AG04449 (cell line): ENCODE results near the gene FAM241A.

Source experiments
- CTCF ChIA-PET: fragments of 350-600 bp; formaldehyde crosslinking; extraction: SDS; loops from one replicate; lab custom pipeline; 2021; ENCODE audit warnings: antibody characterized with exemption; lab: Yijun Ruan, JAX
- POLR2A ChIA-PET: fragments of 400-600, 350-600 bp; formaldehyde crosslinking; extraction: SDS; loops from one replicate; lab custom pipeline; 2020; ENCODE audit warnings: antibody characterized with exemption, inconsistent platforms; lab: Yijun Ruan, JAX
- DNase-seq: peaks from one replicate; pipeline ENCODE4 v3.0.0-alpha.2; 2010; ENCODE audit warnings: low read depth, low spot score
- H3K4me3 ChIP-seq: 2 replicates; pipeline ENCODE4 v1.5.1; 2011; ENCODE audit warnings: low read depth, mild to moderate bottlenecking, control low read depth, low read length
- TF ChIP-seq, protein P1 (sequence below): IDR thresholded peaks from one replicate; pipeline ENCODE4 v1.5.1; 2011; ENCODE audit warnings: mild to moderate bottlenecking, moderate library complexity, low read length, control low read depth, inconsistent platforms; ENCODE audit not compliant: insufficient read depth; ENCODE audit errors: missing control alignments

FAM241A gene

DNA sequence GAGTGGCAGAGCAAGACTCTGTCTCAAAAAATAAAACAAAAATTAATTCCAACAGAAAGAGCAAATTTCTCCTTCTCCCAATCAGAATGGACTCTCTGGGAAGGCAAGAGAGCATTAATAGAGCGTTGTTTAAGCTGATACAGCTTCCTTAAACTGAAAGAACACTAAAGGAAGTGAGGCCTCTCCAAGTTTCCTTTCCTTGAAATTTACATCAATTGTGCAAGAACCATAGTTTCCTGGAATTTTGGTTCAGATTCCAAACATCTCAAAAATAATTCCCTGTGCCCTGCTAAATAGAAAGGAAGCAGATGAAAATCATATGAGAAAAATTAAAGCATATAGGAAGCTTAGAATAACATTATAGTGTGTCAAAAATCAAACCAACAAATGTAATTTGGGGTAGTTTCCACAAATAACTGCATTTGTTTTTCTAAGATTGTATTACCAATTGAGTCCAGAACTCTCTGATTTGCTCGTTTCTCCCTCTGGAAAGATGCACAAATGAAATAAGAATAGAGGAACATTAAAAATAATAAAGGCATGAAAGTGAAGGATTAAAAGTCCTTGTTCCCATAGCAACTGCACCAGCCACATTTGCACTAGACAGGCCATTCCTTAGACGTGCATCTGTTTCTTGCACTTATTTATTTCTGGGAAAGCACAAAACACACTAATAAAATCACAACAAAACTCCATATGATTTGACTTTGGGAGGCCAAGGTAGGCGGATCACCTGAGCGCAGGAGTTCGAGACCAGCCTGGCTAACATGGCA is 3.7 kb upstream of the FAM241A start:
- POLR2A ChIA-PET = no interaction called here
- TF ChIP-seq, protein P1, sequence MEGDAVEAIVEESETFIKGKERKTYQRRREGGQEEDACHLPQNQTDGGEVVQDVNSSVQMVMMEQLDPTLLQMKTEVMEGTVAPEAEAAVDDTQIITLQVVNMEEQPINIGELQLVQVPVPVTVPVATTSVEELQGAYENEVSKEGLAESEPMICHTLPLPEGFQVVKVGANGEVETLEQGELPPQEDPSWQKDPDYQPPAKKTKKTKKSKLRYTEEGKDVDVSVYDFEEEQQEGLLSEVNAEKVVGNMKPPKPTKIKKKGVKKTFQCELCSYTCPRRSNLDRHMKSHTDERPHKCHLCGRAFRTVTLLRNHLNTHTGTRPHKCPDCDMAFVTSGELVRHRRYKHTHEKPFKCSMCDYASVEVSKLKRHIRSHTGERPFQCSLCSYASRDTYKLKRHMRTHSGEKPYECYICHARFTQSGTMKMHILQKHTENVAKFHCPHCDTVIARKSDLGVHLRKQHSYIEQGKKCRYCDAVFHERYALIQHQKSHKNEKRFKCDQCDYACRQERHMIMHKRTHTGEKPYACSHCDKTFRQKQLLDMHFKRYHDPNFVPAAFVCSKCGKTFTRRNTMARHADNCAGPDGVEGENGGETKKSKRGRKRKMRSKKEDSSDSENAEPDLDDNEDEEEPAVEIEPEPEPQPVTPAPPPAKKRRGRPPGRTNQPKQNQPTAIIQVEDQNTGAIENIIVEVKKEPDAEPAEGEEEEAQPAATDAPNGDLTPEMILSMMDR = no peak
- DNase-seq = no peak
- CTCF ChIA-PET = no interaction called here
- no peak overlapping the region for H3K4me3 ChIP-seq

DNA sequence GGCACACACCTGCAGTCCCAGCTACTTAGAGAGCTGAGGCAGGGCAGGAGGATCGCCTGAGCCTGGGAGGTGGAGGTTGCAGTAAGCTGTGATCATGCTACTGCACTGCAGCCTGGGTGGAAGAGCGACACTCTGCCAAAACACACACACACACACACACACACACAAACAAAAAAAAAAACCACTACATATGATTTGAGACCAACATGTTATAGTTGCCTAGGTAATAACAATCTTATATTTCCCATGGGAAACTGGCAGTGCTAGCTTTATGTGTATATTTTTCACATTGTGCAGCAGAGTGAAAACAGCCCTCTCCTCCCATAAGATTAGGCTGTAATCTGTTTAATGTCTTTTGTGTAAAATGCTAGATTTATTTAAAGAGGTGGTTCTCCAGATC is 3.1 kb upstream of the FAM241A start:
- ChIA-PET POLR2A (no interaction called here), CTCF (interaction anchor here (1.2 kb wide), 1 partner anchor 8 kb away, joined by 3 read pairs; no protein-coding TSS in a partner anchor)
- no peak overlapping the region for H3K4me3 ChIP-seq
- TF ChIP-seq, protein P1 = no peak
- DNase-seq = no peak

GRCh38 chr4:112143781-112144180 is 1.5 kb upstream of the FAM241A start:
- POLR2A ChIA-PET = no interaction called here
- H3K4me3 ChIP-seq = no peak overlapping the region
- CTCF ChIA-PET = no interaction called here
- TF ChIP-seq, protein P1 = no peak
- DNase-seq = no peak

DNA sequence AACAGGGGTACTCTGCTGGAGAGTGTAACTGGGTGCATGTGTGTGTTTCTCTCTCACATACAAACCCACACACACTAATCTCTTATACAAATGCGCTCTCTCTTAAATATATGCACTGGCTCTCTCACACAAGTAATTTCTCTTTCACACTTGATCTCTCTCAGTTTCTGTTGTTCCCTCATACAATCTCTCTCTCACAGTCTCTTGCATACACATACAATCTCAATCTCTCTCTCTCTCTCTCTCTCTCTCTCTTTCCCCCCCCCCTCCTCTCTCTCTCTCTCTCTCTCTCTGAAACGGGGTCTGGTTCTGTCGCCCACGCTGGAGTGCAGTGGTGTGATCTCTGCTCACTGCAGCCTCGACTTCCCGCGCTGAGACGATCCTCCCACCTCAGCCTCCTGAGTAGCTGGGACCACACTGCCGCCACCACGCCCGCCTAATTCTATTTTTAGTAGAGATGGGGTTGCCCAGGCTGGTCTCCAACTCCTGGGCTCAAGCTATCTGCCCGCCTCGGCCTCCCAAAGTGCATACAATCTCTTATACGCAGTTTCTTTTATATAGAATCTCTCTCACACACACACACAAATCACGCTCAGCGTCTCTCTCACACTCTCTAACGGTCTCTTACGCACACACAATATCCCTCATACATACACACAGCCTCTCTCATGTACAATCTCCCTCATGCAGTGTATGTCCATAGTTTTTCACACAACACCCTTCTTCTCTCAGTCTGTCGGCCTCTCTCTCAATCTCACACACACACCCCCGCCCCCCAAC is 518 bp upstream of the FAM241A start:
- CTCF ChIA-PET = no interaction called here
- POLR2A ChIA-PET = no interaction called here
- TF ChIP-seq, protein P1 = no peak

GRCh38 chr4:112145790-112146501 is 692 bp downstream of the FAM241A start:
- H3K4me3 ChIP-seq = peak overlapping the region; percentile 68
- CTCF ChIA-PET = interaction anchor here (0.8 to 2.0 kb wide), 2 partner anchors 18 to 86 kb away, joined by 3 to 4 read pairs; partner anchors contain the start of gene AP1AR
- TF ChIP-seq, protein P1 = peak; percentile 22

More for the DNA sequence above, 518 bp upstream of the FAM241A start:
- DNase-seq = no peak
- peak overlapping the region; percentile 68 for H3K4me3 ChIP-seq

More at GRCh38 chr4:112145790-112146501, 692 bp downstream of the FAM241A start:
- POLR2A ChIA-PET = no interaction called here
- DNase-seq = no peak
